Measurements from ENCODE around the gene PTH2.
"Not testable (repeated sequence)": the region's sequence is repeated elsewhere in the genome, so short reads cannot be mapped to it uniquely, and the experiment has no call there.

PTH2 gene, protein sequence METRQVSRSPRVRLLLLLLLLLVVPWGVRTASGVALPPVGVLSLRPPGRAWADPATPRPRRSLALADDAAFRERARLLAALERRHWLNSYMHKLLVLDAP

DNA sequence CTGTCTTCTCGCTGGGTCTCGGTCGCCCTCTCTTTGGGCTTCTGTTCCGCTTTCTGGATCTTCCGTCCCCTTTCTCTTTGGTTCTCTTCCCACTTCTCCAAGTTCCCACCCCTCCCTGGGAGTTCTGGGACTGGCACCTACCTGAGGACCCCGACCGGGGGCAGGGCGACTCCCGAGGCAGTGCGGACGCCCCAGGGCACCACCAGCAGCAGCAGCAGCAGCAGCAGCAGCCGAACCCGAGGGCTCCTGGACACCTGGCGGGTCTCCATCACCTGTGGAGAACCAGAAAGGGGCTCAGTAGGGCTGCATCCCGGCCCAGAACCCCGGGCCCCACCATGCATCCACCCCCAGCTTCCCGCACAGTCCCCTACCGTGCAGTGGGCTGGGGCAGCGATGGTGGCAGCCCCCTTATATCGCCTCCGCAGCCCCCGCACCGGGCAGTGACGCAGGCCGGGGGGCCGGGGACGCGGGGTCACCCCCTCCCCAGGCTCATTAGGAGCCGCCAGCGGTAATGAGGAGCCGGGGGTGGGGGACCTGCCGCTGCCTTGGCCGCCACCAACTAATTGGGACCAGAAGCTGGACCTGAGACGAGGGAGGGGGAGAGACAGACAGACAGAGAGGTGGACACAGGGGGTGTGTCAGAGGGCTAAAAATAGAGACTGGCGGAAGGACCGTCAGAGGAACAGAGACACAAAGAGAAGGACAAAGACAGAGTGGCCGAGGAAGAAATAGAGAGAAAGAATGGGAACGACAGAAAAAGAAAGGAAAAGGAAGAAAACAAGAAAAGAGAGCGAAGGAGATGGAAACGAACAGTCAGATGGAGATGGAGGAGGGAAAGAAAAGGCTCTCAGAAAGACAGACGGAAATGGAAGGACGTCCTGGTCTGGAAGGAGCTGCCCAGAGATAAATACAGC lies at the start of gene PTH2:
PTH2 (minus strand) TSS at position 371 of the 914 bp plus-strand sequence; CDS start at position 269, 102 bp downstream.
- DNase-seq (ENCODE audit: low spot score): no peak

DNA sequence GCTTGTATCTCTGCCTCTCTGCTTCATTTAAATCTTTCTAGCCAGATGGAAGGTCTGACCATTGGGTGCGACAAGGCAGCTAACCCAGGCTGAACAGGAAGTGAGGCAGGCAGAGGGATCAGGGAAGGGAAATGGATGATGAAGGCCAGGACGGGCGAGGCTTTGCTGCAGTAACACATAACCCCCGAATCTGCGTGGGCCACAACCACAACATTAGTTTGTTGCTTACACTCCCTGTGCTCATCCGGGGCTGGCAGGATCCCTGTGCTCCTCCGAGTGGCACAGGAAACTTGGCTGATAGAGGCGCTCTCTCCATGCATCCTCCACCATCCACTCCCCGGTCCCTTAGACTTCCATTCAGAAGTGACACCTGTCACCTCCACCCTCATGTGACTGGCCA lies 49.7 kb upstream of the PTH2 start:
- no peak for DNase-seq (ENCODE audit: low spot score)

DNA sequence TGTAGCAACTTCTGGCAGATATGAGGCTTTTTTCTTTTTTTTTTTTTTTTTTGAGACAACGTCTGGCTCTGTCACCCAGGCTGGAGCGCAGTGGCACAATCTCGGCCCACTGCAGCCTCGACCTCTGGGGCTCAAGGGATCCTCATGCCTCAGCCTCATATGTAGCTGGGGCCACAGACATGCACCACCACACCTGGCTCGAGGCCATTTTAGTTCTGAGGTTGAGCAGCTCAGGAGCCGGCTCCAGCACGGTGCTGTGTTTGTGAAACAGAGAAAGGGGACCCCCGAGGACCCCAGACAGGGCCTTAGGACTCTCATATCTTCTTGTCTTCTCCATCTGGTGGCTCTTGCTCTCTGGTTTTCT lies 47.4 kb upstream of the PTH2 start:
- no peak for DNase-seq (ENCODE audit: low spot score)

DNA sequence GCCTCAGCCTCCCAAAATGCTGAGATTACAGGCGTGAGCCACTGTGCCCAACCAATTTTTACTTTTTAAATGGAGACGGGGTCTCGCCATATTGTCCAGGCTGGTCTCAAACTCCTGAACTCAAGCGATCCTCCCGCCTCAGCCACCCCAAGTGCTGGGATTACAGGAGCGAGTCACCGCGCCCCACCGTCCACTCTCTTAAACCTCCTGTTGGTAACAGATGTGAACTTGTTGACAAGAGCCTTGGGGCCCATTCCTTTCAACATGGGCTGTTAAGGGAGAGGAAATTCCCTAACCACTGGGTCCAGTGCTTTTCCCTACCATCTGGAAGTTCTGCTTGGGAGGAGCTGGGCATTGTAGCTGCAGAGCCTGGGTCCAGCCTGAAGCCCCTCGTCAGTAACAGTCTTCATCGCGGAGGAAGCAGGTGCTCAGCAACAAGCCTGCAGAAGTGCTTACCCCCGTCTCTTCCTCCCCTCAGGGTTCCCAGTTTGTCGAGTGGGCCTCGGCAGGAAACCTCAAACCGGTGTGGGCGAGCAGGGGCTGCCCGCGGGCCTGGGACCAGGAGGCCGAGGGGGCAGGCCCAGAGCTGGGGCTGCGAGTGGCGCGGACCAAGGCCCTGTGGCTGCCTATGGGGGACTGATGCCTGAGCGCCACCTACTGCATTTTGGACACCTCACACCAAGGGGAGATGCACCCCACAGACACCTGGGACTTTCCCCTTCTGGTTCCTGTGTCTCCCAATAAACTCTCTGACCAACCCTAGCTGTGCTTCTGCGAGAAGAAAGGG lies 46.8 kb upstream of the PTH2 start:
- peak; percentile 69 for DNase-seq (ENCODE audit: low spot score)

GRCh38 chr19:49468746-49469447 lies 45.7 kb upstream of the PTH2 start:
- DNase-seq (ENCODE audit: low spot score): peak; percentile 66

GRCh38 chr19:49468199-49468598 lies 45.0 kb upstream of the PTH2 start:
- no peak for DNase-seq (ENCODE audit: low spot score)

- DNase-seq (ENCODE audit: low spot score): no peak
Observed at GRCh38 chr19:49465371-49465770, 42.1 kb upstream of the PTH2 start.

DNA sequence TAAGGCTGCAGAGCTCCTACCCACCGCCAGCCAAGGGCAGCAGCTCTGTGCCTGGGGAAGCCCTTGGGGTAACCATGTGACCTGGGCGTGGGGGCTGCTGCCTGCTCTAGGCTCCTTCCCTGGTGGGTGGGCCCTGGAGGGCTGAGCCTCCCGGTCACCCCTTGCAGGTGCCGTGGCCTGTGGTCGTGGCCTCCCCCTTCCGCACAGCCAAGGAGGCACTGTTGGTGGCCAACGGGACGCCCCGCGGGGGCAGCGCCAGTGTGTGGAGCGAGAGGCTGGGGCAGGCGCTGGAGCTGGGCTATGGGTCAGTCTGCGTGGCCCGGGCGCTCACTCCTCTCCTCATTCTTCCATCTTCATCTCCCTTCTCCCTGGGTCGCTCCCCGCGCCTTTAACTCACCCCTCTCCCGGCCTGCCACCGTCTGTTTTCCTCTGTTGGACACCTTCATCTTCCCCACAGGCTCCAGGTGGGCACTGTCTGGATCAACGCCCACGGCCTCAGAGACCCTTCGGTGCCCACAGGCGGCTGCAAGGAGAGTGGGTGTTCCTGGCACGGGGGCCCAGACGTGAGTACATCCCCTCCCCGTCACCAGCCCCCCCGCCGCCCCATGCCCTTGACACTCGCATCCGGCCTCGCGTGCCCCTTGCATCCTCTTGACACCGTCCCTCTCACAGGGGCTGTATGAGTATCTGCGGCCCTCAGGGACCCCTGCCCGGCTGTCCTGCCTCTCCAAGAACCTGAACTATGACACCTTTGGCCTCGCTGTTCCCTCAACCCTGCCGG lies 40.9 kb upstream of the PTH2 start:
- DNase-seq (ENCODE audit: low spot score): no peak

DNA sequence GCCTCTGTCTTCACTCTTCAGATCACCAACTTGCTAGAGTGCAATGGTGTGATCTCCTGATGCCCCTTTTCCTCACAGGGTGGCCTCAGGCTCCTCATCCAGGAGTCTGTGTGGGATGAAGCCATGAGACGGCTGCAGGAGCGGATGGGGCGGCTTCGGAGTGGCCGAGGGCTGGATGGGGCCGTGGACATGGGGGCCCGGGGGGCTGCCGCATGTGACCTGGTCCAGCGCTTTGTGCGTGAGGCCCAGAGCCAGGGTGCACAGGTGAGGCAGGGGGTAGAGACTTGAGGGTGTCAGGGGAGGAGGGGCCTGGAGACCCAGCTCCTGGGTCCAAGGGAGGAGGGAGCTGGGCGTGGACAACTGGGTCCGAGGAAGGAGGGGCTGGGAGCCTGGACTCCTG lies 39.3 kb upstream of the PTH2 start:
- no peak for DNase-seq (ENCODE audit: low spot score)

DNA sequence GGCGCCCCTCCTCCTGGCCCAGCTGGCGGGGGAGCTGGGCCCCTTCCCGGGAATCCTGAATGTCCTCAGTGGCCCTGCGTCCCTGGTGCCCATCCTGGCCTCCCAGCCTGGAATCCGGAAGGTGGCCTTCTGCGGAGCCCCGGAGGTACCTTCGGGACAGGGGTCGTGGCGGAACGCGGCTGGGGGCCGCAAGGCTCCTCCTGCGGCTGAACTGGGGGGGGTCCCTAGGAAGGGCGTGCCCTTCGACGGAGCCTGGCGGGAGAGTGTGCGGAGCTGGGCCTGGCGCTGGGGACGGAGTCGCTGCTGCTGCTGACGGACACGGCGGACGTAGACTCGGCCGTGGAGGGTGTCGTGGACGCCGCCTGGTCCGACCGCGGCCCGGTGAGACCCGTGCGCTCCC lies 38.4 kb upstream of the PTH2 start:
- no peak for DNase-seq (ENCODE audit: low spot score)

DNA sequence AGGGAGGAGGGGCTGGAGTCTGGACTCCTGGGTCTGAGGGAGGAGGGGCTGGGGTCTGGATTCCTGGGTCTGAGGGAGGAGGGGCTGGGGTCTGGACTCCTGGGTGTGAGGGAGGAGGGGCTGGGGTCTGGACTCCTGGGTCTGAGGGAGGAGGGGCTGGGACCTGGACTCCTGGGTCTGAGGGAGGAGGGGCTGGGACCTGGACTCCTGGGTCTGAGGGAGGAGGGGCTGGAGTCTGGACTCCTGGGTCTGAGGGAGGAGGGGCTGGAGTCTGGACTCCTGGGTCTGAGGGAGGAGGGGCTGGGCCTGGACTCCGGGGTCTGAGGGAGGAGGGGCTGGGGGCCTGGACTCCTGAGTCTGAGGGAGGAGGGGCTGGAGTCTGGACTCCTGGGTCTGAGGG lies 37.9 kb upstream of the PTH2 start:
- DNase-seq (ENCODE audit: low spot score): not testable (repeated sequence)

DNA sequence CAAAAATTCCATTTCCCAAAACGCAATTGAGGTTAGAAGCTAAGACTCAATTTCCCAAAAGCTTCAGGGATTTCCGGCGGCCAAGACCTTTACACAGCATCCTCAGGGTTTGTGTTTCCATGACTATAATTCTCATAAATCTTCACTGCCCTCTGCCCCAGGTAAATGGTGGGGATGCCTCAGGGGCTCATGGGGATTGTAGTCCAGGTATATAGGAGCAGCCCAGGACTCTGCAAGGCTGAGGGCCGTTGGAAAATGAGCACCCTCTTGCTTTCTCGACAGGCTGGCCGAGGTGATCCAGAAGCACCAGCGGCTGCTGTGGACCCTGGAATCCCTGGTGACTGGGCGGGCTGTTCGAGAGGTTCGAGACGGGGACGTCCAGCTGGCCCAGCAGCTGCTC lies 36.1 kb upstream of the PTH2 start:
- no peak for DNase-seq (ENCODE audit: low spot score)

DNA sequence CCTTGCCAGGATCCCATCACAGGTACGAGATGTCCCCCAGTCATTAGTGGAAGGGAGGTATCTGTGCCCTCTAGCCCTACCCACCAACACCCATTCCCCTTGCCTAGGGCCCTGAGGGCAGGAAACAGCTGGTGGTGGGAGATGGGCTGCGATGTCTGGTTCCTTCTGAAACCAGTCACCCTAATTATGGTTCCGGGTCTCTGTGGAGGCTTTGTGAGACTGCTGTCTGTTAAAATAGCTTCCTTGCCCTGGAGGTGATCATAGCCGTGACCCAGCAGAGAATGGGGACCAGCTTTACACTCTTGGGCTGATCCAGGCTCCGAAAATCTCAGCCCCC lies 35.3 kb upstream of the PTH2 start:
- DNase-seq (ENCODE audit: low spot score): no peak

DNA sequence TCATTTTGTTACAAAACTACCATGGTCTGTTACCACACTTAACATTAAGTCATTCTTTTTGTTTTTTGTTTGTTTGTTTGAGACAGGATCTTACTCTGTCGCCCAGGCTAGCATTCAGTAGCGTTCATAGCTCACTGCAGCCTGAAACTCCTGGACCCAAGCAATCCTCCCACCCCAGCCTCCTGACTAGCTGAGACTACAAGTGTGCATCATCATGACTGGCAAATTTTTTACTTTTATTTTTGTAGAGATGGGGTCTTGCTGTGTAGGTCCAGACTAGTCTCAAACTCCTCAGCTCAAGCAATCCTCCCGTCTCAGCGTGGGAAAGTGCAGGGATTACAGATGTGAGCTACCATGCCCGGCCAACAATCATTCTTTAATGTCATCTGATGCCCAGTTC lies 33.1 kb upstream of the PTH2 start:
- no peak for DNase-seq (ENCODE audit: low spot score)

GRCh38 chr19:49455773-49456172 lies 32.5 kb upstream of the PTH2 start:
- DNase-seq (ENCODE audit: low spot score): no peak

DNA sequence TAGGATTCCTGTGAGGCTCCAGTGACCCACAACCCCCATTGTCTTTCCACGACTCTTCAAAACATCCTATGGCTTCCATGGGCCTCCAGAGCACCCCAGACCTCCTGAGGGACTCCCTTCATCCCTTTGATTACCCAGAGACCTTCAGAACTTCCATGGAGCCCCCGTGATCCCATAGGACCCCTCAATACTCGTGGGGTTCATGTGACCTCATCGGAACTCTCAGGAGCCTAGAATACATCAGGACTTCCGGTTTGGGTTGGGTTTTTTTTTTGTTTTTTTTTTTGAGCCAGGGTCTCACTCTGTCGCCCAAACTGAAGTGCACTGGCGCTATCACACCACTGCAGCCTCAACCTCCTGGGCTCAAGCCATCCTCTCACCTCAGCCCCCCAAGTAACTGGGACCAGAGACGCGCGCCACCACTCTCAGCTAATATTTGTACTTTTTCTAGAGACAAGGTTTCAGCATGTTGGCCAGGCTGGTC lies 30.6 kb upstream of the PTH2 start:
- no peak for DNase-seq (ENCODE audit: low spot score)

DNA sequence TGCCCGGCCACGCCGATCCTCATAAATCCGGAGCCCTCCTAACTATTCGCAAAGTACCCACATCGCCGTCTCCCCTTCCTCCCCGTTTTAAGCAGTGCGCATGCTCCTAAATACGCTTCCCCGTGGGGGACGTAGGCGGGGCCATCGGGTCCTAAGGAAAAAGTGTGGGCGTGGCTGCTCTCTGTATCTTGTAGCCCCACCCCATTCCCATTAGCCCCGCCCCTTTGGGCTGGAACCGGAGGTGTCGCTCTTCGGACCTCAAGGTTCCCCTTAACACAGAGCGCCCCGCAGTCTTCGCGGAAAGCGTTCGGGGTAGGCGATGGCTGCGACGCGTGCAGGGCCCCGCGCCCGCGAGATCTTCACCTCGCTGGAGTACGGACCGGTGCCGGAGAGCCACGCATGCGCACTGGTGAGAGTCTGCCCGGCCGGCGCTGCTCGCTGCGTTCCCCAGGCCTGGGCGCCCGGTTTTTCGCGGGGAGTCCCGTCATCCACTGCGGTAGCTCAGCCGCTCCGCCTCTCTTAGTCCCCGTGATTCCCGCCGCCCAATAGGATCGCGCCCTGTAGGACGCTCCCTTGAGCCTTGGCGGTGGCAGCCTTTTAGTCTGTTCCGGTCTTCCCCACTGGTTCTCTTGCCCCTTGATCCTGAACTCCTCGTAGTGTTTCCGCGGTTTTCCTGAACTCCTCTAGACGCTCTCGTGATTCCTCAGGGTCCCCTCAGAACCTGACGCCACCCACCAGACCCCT lies 29.9 kb upstream of the PTH2 start, which contains the start of gene ALDH16A1:
ALDH16A1 (plus strand) TSS at position 213 of the 744 bp plus-strand sequence; CDS start at position 320, 107 bp downstream.
- DNase-seq (ENCODE audit: low spot score): peak; percentile 95

- peak; percentile 92 for DNase-seq (ENCODE audit: low spot score)
Observed at GRCh38 chr19:49451430-49452181, 28.4 kb upstream of the PTH2 start, which contains the start of gene PIH1D1. Gene PIH1D1, minus strand, starts transcription at chr19:49451814. Its CDS starts 240 bp downstream, at chr19:49451574.

DNA sequence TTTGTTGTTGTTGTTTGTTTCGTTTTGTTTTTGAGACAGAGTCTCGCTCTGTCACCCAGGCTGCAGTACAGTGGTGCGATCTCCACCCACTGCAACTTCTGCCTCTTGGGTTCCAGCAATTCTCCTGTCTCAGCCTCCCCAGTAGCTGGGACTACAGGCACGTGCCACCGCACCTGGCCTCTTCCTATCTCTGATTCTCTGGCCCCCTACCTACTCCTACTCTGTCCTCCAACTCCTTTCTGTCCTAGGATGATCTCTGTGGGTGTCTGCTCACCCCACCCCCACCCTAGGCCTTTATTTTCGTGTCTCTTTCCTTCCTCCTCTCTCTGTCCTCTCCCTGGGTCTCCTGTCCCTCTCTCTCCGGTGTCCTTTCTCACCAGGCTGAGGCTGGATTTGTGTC lies 27.2 kb upstream of the PTH2 start:
- no peak for DNase-seq (ENCODE audit: low spot score)

GRCh38 chr19:49448432-49448786 lies 25.2 kb upstream of the PTH2 start:
- no peak for DNase-seq (ENCODE audit: low spot score)

Measured in germinal center (tissue), 1 donor.